Fibroblast of villous mesenchyme (primary cell): Measurements from ENCODE around the gene CD109. TPM values are rescaled to one million over a fixed set of nuclear protein-coding genes. Genes with fewer than 3 reads are reported as not detected.

ENCODE experiments used
- DNase-seq: peaks from one replicate; pipeline ENCODE4 v3.0.0-alpha.2; 2010; ENCODE audit warnings: low read depth
- H3K4me3 ChIP-seq: 2 replicates; pipeline ENCODE4 v1.5.1; 2011; ENCODE audit warnings: low read depth, mild to moderate bottlenecking, low read length
- CTCF ChIP-seq: IDR thresholded peaks from 2 replicates; pipeline ENCODE4 v1.5.1; 2012; ENCODE audit warnings: low read depth, mild to moderate bottlenecking, low read length; ENCODE audit not compliant: insufficient read depth
- total RNA-seq: library from RNA; depleted of rRNA; stranded (reverse); fragments of >200 nt; gene quantifications from 2 replicates; pipeline ENCODE4 v1.2.3, GENCODE V29; 2012

CD109 gene
- total RNA-seq, 1 donor = 27.2 TPM

- H3K4me3 ChIP-seq = no peak overlapping the region
- no peak for DNase-seq
- no peak for TF ChIP-seq CTCF
Observed at GRCh38 chr6:73727114-73727513, 31.1 kb downstream of the CD109 start.

- no peak for TF ChIP-seq CTCF
- H3K4me3 ChIP-seq = no peak overlapping the region
- no peak for DNase-seq
Observed at GRCh38 chr6:73728548-73729205, 32.7 kb downstream of the CD109 start.

- no peak for TF ChIP-seq CTCF
- DNase-seq = no peak
- no peak overlapping the region for H3K4me3 ChIP-seq
Observed at GRCh38 chr6:73731285-73731684, 35.3 kb downstream of the CD109 start.

- H3K4me3 ChIP-seq = no peak overlapping the region
- peak; percentile 78 for DNase-seq
- peak; percentile 94 for TF ChIP-seq CTCF
Observed at GRCh38 chr6:73732845-73733675, 37.1 kb downstream of the CD109 start.

- no peak for DNase-seq
- TF ChIP-seq CTCF = no peak
- H3K4me3 ChIP-seq = no peak overlapping the region
Observed at GRCh38 chr6:73733791-73734190, 37.8 kb downstream of the CD109 start.

GRCh38 chr6:73734832-73735453 lies 38.9 kb downstream of the CD109 start:
- no peak for TF ChIP-seq CTCF
- no peak for DNase-seq
- H3K4me3 ChIP-seq = no peak overlapping the region
